Measurements from ENCODE around the gene PHF20.
"Not testable (repeated sequence)": the region's sequence is repeated elsewhere in the genome, so short reads cannot be mapped to it uniquely, and the experiment has no call there.

The PHF20 gene

GRCh38 chr20:35988910-35989463, 217.2 kb downstream of the PHF20 start:
- FAIRE-seq (no peak), DNase-seq (ENCODE audit: insufficient read length, low spot score) (no peak)
- TF ChIP-seq, protein P1, sequence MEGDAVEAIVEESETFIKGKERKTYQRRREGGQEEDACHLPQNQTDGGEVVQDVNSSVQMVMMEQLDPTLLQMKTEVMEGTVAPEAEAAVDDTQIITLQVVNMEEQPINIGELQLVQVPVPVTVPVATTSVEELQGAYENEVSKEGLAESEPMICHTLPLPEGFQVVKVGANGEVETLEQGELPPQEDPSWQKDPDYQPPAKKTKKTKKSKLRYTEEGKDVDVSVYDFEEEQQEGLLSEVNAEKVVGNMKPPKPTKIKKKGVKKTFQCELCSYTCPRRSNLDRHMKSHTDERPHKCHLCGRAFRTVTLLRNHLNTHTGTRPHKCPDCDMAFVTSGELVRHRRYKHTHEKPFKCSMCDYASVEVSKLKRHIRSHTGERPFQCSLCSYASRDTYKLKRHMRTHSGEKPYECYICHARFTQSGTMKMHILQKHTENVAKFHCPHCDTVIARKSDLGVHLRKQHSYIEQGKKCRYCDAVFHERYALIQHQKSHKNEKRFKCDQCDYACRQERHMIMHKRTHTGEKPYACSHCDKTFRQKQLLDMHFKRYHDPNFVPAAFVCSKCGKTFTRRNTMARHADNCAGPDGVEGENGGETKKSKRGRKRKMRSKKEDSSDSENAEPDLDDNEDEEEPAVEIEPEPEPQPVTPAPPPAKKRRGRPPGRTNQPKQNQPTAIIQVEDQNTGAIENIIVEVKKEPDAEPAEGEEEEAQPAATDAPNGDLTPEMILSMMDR (IDR thresholded peaks at IDR 0.05; ENCODE audit: insufficient read depth, missing control alignments) = no peak

GRCh38 chr20:35991142-35991771, 219.4 kb downstream of the PHF20 start:
- TF ChIP-seq, protein P1 (IDR thresholded peaks at IDR 0.05; ENCODE audit: insufficient read depth, missing control alignments) = peak; percentile 38
- DNase-seq (ENCODE audit: insufficient read length, low spot score) = no peak
- no peak for FAIRE-seq

GRCh38 chr20:35992713-35993335, 221.0 kb downstream of the PHF20 start:
- TF ChIP-seq, protein P1 (IDR thresholded peaks at IDR 0.05; ENCODE audit: insufficient read depth, missing control alignments) = peak; percentile 72
- FAIRE-seq (no peak), DNase-seq (ENCODE audit: insufficient read length, low spot score) (peak; percentile 51)

- TF ChIP-seq, protein P1 (IDR thresholded peaks at IDR 0.05; ENCODE audit: insufficient read depth, missing control alignments) = peak; percentile 82
- DNase-seq (ENCODE audit: insufficient read length, low spot score) (peak; percentile 45), FAIRE-seq (no peak)
Measured at GRCh38 chr20:35994994-35995453, 223.2 kb downstream of the PHF20 start.

- not testable (repeated sequence) for DNase-seq (ENCODE audit: insufficient read length, low spot score); FAIRE-seq
Measured at GRCh38 chr20:35996492-35996891, 224.7 kb downstream of the PHF20 start.
